Hematopoietic multipotent progenitor cell treated with erythropoietin and hydrocortisone succinate and interleukin-3 and kit ligand, for 17 days (in vitro differentiated cells): Measurements from ENCODE around the gene PRM2.
"Not testable (repeated sequence)": the region's sequence is repeated elsewhere in the genome, so short reads cannot be mapped to it uniquely, and the experiment has no call there.

Experiments used
- DNase-seq: peaks from one replicate; pipeline ENCODE4 v3.0.0-alpha.2; 2015; ENCODE audit warnings: low spot score

PRM2 gene

GRCh38 chr16:11307639-11308492 is 31.6 kb upstream of the PRM2 start:
- DNase-seq: no peak

GRCh38 chr16:11306997-11307638 is 30.8 kb upstream of the PRM2 start:
- no peak for DNase-seq

GRCh38 chr16:11306381-11306780 is 30.1 kb upstream of the PRM2 start:
- DNase-seq: no peak

- DNase-seq: no peak
These were observed 27.3 kb upstream of the PRM2 start for GRCh38 chr16:11303405-11304138.

GRCh38 chr16:11302977-11303376 is 26.7 kb upstream of the PRM2 start:
- DNase-seq: no peak

- DNase-seq: no peak
These were observed 25.6 kb upstream of the PRM2 start for GRCh38 chr16:11301645-11302501.

- no peak for DNase-seq
These were observed 24.2 kb upstream of the PRM2 start for GRCh38 chr16:11300560-11300892.

- no peak for DNase-seq
These were observed 23.7 kb upstream of the PRM2 start for GRCh38 chr16:11299865-11300559.

- not testable (repeated sequence) for DNase-seq
These were observed 22.8 kb upstream of the PRM2 start for GRCh38 chr16:11298950-11299547.

- no peak for DNase-seq
These were observed 22.0 kb upstream of the PRM2 start for GRCh38 chr16:11298143-11298900.

- no peak for DNase-seq
These were observed 21.3 kb upstream of the PRM2 start for GRCh38 chr16:11297492-11298142.

- no peak for DNase-seq
These were observed 20.6 kb upstream of the PRM2 start for GRCh38 chr16:11296706-11297491.

- no peak for DNase-seq
These were observed 20.0 kb upstream of the PRM2 start for GRCh38 chr16:11296351-11296705.

- DNase-seq: no peak
These were observed 19.4 kb upstream of the PRM2 start for GRCh38 chr16:11295672-11296071.

- no peak for DNase-seq
These were observed 15.9 kb upstream of the PRM2 start for GRCh38 chr16:11292076-11292748.

GRCh38 chr16:11291091-11291703 is 14.9 kb upstream of the PRM2 start:
- DNase-seq: no peak

GRCh38 chr16:11290102-11290893 is 14.0 kb upstream of the PRM2 start:
- no peak for DNase-seq
